Mammary epithelial cell (primary cell): ENCODE results near the gene CUX1.

Experiments used
- EZH2 ChIP-seq: IDR thresholded peaks from 2 replicates; pipeline ENCODE4 v1.6.1; 2012; ENCODE audit warnings: low read length, inconsistent platforms, borderline replicate concordance
- TF ChIP-seq, protein P1 (sequence below), 2 donors: IDR thresholded peaks in 1 of 2; conservative IDR thresholded peaks in 1 of 2; 2 replicates each; pipeline ENCODE4 v1.5.1; 2011 to 2012; ENCODE audit warnings: inconsistent platforms in 2 of 2, low read length in 2 of 2, mild to moderate bottlenecking in 2 of 2, control low read depth in 1 of 2, low read depth in 1 of 2; ENCODE audit not compliant: insufficient read depth in 1 of 2; ENCODE audit errors: extremely low read depth in 1 of 2

DNA sequence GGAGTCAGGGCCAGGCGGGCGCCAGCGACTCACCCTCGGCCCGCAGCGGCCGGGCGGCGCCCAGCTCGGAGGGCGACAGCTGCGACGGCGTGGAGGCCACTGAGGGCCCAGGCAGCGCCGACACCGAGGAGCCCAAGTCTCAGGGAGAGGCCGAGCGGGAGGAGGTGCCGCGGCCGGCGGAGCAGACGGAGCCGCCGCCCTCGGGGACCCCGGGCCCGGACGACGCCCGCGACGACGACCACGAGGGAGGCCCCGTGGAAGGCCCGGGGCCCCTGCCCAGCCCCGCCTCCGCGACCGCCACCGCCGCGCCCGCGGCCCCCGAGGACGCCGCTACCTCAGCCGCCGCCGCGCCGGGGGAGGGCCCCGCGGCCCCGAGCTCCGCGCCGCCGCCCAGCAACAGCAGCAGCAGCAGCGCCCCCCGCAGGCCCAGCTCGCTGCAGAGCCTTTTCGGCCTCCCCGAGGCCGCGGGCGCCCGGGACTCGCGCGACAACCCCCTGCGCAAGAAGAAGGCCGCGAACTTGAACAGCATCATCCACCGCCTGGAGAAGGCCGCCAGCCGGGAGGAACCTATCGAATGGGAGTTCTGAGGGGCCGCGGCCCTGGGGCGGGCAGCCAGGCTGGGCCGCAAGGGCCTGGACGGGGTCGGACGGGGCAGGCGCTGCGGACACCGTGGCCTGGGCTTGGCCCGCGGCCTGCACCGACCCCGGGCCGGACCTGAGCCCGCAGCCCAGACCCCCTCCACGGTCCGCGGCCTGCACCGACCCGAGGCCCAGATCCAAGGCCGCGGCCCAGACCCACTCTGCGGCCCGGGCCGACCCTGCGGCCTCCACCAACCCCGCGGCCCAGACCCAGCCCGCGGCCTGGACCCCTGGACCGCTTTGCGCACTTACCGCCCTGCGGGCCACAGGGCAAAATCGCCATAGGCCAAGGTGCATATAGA lies 431.3 kb downstream of the CUX1 start:
- TF ChIP-seq, protein P1, sequence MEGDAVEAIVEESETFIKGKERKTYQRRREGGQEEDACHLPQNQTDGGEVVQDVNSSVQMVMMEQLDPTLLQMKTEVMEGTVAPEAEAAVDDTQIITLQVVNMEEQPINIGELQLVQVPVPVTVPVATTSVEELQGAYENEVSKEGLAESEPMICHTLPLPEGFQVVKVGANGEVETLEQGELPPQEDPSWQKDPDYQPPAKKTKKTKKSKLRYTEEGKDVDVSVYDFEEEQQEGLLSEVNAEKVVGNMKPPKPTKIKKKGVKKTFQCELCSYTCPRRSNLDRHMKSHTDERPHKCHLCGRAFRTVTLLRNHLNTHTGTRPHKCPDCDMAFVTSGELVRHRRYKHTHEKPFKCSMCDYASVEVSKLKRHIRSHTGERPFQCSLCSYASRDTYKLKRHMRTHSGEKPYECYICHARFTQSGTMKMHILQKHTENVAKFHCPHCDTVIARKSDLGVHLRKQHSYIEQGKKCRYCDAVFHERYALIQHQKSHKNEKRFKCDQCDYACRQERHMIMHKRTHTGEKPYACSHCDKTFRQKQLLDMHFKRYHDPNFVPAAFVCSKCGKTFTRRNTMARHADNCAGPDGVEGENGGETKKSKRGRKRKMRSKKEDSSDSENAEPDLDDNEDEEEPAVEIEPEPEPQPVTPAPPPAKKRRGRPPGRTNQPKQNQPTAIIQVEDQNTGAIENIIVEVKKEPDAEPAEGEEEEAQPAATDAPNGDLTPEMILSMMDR (conservative IDR thresholded peaks at IDR 0.05 in 1 of 2, IDR thresholded peaks at IDR 0.05 in 1 of 2; ENCODE audit: extremely low read depth in 1 of 2, insufficient read depth in 1 of 2, low read depth in 1 of 2, low read length in 2 of 2), result no peak
- TF ChIP-seq EZH2, result no peak
